GM20000 (cell line): ENCODE results near the gene TCFL5.

Experiments
- DNase-seq: peaks from one replicate; pipeline ENCODE4 v3.0.0; 2012; ENCODE audit warnings: low spot score
- TF ChIP-seq, protein P1 (sequence below): IDR thresholded peaks from 2 replicates; pipeline ENCODE4 v1.5.1; 2012; ENCODE audit warnings: mild to moderate bottlenecking, control low read depth; ENCODE audit errors: extremely low read depth, missing control alignments

TCFL5 gene

DNA sequence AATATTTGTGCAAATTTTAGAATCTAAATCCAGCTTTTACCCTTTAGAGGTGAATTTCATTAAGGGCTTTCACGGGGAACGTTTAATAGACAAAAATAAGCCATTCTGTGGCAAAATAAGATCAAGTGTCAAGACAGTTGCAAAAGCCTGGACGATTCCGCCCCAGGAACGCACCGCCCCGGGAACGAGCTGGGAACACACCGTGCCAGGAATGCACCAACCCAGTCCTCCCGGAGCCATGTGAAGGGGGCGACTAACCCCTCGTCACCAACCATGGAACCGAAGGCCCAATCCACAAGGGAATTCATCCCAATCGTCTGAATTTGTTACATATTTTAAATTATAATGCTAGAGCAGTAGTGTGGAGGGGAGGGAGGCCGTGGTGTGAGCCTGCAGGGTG, 20.8 kb upstream of the TCFL5 start:
- DNase-seq = no peak
- TF ChIP-seq, protein P1, sequence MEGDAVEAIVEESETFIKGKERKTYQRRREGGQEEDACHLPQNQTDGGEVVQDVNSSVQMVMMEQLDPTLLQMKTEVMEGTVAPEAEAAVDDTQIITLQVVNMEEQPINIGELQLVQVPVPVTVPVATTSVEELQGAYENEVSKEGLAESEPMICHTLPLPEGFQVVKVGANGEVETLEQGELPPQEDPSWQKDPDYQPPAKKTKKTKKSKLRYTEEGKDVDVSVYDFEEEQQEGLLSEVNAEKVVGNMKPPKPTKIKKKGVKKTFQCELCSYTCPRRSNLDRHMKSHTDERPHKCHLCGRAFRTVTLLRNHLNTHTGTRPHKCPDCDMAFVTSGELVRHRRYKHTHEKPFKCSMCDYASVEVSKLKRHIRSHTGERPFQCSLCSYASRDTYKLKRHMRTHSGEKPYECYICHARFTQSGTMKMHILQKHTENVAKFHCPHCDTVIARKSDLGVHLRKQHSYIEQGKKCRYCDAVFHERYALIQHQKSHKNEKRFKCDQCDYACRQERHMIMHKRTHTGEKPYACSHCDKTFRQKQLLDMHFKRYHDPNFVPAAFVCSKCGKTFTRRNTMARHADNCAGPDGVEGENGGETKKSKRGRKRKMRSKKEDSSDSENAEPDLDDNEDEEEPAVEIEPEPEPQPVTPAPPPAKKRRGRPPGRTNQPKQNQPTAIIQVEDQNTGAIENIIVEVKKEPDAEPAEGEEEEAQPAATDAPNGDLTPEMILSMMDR = no peak

DNA sequence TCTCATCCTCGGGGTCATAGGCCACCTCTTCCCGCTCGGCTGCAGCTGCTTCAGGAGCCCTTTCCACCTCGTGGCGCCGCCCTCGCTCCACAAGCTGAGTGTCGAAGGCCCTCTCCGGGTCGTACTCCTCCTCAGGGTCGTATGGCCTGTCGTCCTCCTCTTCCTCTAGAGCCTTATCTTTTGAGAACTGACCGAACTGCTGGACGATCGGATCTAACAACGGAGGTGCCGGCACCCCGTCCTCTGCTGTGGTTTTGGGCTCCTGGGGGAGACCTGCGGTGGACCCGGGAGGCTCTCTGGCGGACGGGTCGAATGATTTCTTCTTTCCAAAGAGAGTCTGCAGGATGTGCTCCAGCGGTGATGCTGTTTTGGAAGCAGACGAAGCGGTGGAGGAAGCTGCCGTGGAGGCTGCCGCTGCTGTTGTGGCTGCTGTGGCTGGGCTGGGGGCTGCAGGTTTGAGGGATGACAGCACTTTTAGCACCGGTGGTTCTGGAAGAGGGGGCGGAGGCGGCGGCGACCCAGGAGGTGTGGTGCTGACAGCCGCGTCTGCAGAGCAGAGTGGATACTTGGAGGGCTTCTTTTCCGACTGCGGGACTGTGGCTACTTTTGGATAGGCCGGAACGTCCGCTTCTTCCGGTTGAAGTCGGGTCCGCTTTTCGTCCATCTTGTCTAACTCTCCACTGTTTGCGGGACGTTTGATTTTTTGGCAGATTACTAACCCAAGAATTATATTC, 20.2 kb upstream of the TCFL5 start:
- TF ChIP-seq, protein P1 = no peak
- DNase-seq = no peak

DNA sequence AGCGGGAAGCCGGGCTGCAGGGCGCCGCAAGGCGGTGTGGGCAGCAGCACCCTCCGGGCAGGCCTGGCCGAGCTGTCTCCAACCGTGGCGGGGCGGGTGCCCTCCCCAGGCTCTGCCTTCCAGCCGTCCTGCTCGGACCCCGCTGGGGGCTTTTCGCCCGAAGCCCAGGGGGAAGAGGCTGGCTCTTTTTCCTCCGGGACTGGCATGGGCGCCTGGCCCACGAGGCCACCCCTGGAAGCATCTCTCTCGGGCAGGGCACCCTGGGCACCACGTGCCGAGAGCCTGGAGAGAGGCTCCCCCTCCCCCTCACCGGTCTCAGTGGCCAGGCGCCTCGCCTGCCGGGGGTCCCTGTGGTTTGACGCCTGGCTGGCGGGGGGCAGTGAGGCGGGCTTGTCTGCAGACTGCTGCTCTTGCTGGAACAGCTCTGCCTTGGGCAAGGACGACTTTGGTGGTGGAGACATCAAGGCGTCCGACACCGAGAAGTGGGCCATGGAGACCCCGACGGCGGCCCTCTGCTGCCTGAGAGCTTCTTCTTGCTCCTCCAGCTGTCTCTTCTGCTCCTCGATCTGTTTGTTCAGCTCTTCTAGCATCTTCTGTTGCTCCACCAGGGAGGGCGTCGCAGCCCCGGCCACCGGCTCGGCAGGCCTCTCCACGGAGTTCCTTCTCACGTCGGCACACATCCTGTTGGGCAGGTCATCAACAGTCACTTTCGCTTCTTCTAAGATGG, 19.5 kb upstream of the TCFL5 start:
- DNase-seq = no peak
- TF ChIP-seq, protein P1 = no peak

DNA sequence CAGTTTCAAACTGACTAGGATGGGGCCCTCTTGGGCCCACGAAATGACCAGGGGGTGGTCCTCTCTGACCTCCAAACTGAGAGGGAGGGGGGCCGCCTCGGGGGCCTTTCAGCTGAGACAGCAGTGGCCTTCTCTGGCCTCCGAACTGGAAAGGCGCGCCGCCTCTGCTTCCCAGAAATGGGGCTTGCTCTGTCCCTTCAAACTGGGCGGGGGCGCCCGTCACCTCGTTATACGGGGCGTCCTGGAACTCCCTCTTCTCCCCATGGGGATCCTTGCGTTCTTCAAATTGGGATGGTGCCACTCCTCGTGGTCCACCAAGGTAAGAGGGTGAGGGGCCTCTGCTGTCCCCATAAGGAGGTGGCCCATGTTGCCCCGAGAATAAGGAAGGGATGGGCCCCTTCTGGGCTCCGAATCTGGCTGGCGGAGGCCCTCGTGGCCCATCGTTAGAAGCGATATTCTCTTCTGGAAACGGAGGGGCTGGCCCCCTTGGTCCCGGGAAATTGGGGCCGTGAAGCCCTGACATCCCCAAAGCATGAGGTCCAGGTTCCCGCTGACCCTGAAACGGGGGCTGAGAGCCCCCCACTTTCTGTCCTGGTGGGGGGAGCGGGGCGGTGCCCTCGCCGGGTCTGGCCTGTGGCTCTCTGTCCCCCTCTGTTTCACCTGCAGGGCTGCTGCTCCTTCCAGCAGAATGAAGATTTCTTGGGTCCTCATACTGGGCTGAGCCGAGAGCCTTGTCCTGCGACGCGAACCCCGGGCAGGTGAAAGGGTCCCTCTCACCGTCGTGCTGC, 18.7 kb upstream of the TCFL5 start:
- DNase-seq = no peak
- TF ChIP-seq, protein P1 = no peak

DNA sequence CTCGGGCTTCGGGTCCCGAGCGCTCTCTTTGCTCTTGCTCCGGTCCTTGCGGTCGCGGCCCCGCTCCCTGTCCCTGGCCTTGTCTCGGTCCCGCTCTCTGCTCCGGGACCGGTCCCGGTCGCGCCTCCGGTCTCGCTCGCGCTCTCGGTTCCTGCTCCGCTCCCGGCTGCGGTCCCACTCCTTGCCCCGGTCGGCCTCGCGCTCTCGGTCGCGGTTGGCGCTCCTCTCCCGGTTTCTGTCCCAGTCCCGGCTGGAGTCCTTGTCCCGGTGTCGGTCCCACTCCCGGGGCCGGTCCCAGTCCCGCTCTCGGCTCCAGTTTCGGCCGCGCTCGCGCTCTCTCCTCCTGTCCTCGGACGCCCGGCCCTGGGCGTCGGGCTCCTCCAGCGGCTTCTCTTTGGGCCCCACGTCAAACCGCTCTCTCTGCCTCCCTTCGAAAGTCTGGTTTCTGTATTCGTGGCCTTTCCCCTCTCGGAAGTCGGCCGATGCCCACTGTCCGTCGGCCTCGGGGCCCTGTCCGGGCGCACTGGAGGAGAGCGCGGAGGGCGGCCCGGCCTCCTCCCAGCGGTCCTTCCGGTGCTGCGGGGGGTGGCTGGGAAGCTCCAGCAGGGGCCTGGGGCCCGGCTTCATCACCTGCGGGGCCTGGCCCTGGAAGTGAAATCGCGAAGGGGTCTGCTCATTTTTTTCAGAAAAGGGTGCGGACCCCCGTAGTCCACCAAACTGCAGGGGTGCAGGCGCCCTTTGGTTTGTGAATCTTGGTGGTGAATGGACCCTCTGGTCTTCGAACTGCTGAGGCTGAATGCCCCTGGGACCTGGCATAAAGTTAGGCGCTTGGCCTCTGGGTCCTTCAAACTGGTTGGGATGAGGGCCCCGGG, 17.9 kb upstream of the TCFL5 start:
- DNase-seq = no peak
- TF ChIP-seq, protein P1 = no peak

DNA sequence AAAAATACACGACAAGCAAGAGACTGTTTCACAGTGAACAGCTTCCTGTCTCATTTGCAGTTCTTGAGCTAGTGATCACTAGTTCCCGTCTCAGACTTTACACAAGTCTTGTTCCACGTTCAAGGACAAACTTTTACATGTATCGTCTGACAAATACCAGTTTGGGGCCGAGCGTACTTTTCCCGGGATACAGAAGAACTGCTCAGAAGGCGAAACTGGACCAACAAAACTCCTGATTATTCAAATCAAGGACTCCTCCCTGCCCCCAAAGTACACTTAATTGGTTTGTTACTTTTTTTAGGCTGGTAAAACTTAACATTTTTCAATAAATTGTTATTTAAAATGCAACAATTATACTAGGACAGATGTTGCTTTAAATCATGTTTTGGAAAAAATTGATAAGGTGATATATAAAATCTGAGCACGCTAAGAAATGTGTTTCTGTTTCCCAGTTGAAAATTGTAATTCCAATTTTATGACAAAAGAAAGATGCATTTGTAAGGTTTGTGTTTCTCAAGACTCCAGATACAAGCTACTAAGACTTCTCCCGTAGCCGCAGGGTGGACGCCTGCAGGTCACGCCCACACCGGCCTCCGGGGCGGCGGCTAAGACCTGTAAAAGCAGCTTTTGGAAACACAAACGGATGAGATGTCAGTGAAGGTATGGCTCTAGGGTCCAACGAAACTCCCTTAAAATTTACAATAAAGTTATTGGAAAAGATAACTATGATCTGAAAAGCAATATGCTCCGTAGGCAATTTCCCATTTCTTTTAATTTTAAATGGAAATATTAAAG, 16.8 kb upstream of the TCFL5 start:
- TF ChIP-seq, protein P1 = no peak
- no peak for DNase-seq
